T-cell (primary cell): ENCODE data around the gene GGN. TPM values are rescaled to one million over a fixed set of nuclear protein-coding genes. Genes with fewer than 3 reads are reported as not detected.
"Not testable (repeated sequence)": the region's sequence is repeated elsewhere in the genome, so short reads cannot be mapped to it uniquely, and the experiment has no call there.

Experiments
- ATAC-seq, 4 experiments: fragments of 200-7000 bp in 3 of 4; fragments of 150-1000 bp in 1 of 4; cut with Tn5 transposase; replicated peaks in 1 of 4; 1 replicate in 3 of 4; 2 replicates in 1 of 4; pipeline ENCODE4 v1.10.0; 2021; ENCODE audit warnings: moderate library complexity in 3 of 4, mild to moderate bottlenecking in 2 of 4, moderate number of reproducible peaks in 1 of 4
- CTCF ChIA-PET, 2 donors: fragments of 300-600 bp; sonication (Branson Sonifier 250); formaldehyde crosslinking; loops; one replicate each; lab custom pipeline; 2022; ENCODE audit warnings: antibody characterized with exemption in 2 of 2; lab: Charles Lee
- POLR2A ChIA-PET, 2 donors: fragments of 300-600 bp; sonication (Branson Sonifier 250); formaldehyde crosslinking; loops; one replicate each; lab custom pipeline; 2022; ENCODE audit warnings: antibody characterized with exemption in 2 of 2; lab: Charles Lee
- DNase-seq, 35 experiments: peaks; one replicate each; pipeline versions ENCODE4 v3.0.0 to v3.0.0-alpha.2; 2013 to 2023
- H3K27ac ChIP-seq: one replicate; pipeline ENCODE4 v1.5.1; 2013; ENCODE audit warnings: low read length
- H3K27me3 ChIP-seq, 2 experiments: replicated peaks in 1 of 2; 1 replicate in 1 of 2; 2 replicates in 1 of 2; pipeline versions ENCODE4 v1.6.1 to v1.7.0; 2013; ENCODE audit warnings: low read length in 1 of 2, mixed read lengths in 1 of 2; ENCODE audit not compliant: control insufficient read depth in 2 of 2, insufficient read depth in 2 of 2; ENCODE audit errors: extremely low read depth in 1 of 2
- H3K36me3 ChIP-seq, 2 donors: 1 replicate in 1 of 2; 2 replicates in 1 of 2; pipeline versions ENCODE4 v1.6.1 to v1.7.0; 2013; ENCODE audit warnings: low read length in 1 of 2; ENCODE audit not compliant: control insufficient read depth in 2 of 2, insufficient read depth in 1 of 2; ENCODE audit errors: extremely low read depth in 1 of 2
- H3K4me1 ChIP-seq, 2 experiments: 1 replicate in 1 of 2; 2 replicates in 1 of 2; pipeline versions ENCODE4 v1.6.1 to v1.7.0; 2013; ENCODE audit warnings: low read length in 2 of 2, mixed read lengths in 1 of 2; ENCODE audit not compliant: insufficient read depth in 2 of 2, control insufficient read depth in 1 of 2; ENCODE audit errors: extremely low read depth in 1 of 2
- H3K4me3 ChIP-seq, 2 donors: 1 replicate in 1 of 2; 2 replicates in 1 of 2; pipeline versions ENCODE4 v1.5.1 to v1.7.0; 2013; ENCODE audit warnings: mild to moderate bottlenecking in 2 of 2, low read length in 1 of 2, moderate library complexity in 1 of 2; ENCODE audit not compliant: control insufficient read depth in 1 of 2; ENCODE audit errors: extremely low read depth in 1 of 2
- H3K9me3 ChIP-seq: 2 replicates; pipeline ENCODE4 v1.7.0; 2013
- H3K27ac Mint-ChIP-seq, 2 donors: one replicate each; pipeline ENCODE4 v1.8.0; 2020 to 2021; ENCODE audit warnings: mild to moderate bottlenecking in 2 of 2, mixed read lengths in 2 of 2
- H3K27me3 Mint-ChIP-seq, 2 donors: one replicate each; pipeline ENCODE4 v1.8.0; 2021 to 2022; ENCODE audit warnings: mixed read lengths in 2 of 2
- H3K36me3 Mint-ChIP-seq: one replicate; pipeline ENCODE4 v1.8.0; 2021; ENCODE audit warnings: mixed read lengths
- H3K4me1 Mint-ChIP-seq, 3 donors: one replicate each; pipeline ENCODE4 v1.8.0; 2020 to 2022; ENCODE audit warnings: mixed read lengths in 3 of 3, mild to moderate bottlenecking in 1 of 3
- H3K4me3 Mint-ChIP-seq, 3 donors: one replicate each; pipeline ENCODE4 v1.8.0; 2020 to 2022; ENCODE audit warnings: mild to moderate bottlenecking in 3 of 3, mixed read lengths in 3 of 3, moderate library complexity in 3 of 3
- H3K9me3 Mint-ChIP-seq, 3 donors: one replicate each; pipeline ENCODE4 v1.8.0; 2020 to 2022; ENCODE audit warnings: mixed read lengths in 3 of 3
- WGBS: methylation state at CpG from one replicate; pipeline ENCODE4 v1.1.5; 2013; ENCODE audit warnings: missing lambda C conversion rate; ENCODE audit not compliant: insufficient coverage; 5-methylcytosine and 5-hydroxymethylcytosine counted together
- total RNA-seq, 35 experiments: library from RNA in 6 of 35; stranded (reverse) in 6 of 35; fragments of 120-200 nt in 1 of 35; gene quantifications; one replicate each; pipeline versions ENCODE4 v1.2.1 to v1.2.4 and lab custom pipeline; 2013 to 2026

GGN gene
- total RNA-seq, 5 donors from 2014 or later (not counting 1 experiment from before 2014, with no cell fraction given): 0.18 to 0.60 (median 0.31) TPM; not detected in 1

GRCh38 chr19:38369584-38369983 is 18.2 kb downstream of the GGN start:
- no peak overlapping the region for H3K27ac Mint-ChIP-seq

GRCh38 chr19:38367041-38367440 is 20.8 kb downstream of the GGN start:
- H3K27me3 ChIP-seq: peaks cover 0 to 54% of the 10 kb centered on the region in 2 experiments
- no peak overlapping the region for H3K27ac Mint-ChIP-seq
- H3K4me3 Mint-ChIP-seq: no peak overlapping the region
- ChIA-PET POLR2A (interaction anchor here in 1 of 2 donors (0.5 kb wide), 1 partner anchor 1403 kb away, joined by 3 read pairs; no protein-coding TSS in a partner anchor), CTCF (no interaction called here)
- peaks cover 0 to 6% (median 0%) of the 10 kb centered on the region in 3 donors for H3K4me1 Mint-ChIP-seq
- DNase-seq: no peak
- H3K9me3 Mint-ChIP-seq: no peaks in the 10 kb centered on the region
- peaks cover 4 to 13% of the 10 kb centered on the region in 2 experiments for H3K4me1 ChIP-seq
- H3K27me3 Mint-ChIP-seq: peaks cover 14 to 19% of the 10 kb centered on the region in 2 donors
- no peak for ATAC-seq
- H3K4me3 ChIP-seq: no peak overlapping the region
- H3K27ac ChIP-seq: no peak overlapping the region
- H3K36me3 Mint-ChIP-seq: no peaks in the 10 kb centered on the region
- WGBS: 89% methylated on average over 12 of the region's 12 CpGs
- no peaks in the 10 kb centered on the region for H3K9me3 ChIP-seq
- H3K36me3 ChIP-seq: no peaks in the 10 kb centered on the region

More at GRCh38 chr19:38369584-38369983, 18.2 kb downstream of the GGN start:
- H3K36me3 ChIP-seq: no peaks in the 10 kb centered on the region
- H3K27me3 ChIP-seq: peaks cover 0 to 44% of the 10 kb centered on the region in 2 experiments
- H3K36me3 Mint-ChIP-seq: peaks cover under 1% of the 10 kb centered on the region
- no peak overlapping the region for H3K4me3 Mint-ChIP-seq
- DNase-seq (no peak), ATAC-seq (no peak)
- no peak overlapping the region for H3K27ac ChIP-seq
- H3K27me3 Mint-ChIP-seq: peaks cover 14 to 19% of the 10 kb centered on the region in 2 donors
- CTCF ChIA-PET: no interaction called here
- WGBS: 80% methylated on average over 2 of the region's 2 CpGs
- POLR2A ChIA-PET: interaction anchor here in 1 of 2 donors (0.7 kb wide), 1 partner anchor 532 kb away, joined by 5 read pairs; no protein-coding TSS in a partner anchor
- peaks cover 4 to 7% (median 5%) of the 10 kb centered on the region in 3 donors for H3K4me1 Mint-ChIP-seq
- no peak overlapping the region for H3K4me3 ChIP-seq
- no peaks in the 10 kb centered on the region for H3K9me3 ChIP-seq
- no peaks in the 10 kb centered on the region for H3K9me3 Mint-ChIP-seq
- H3K4me1 ChIP-seq: peaks cover 3 to 7% of the 10 kb centered on the region in 2 experiments

DNA sequence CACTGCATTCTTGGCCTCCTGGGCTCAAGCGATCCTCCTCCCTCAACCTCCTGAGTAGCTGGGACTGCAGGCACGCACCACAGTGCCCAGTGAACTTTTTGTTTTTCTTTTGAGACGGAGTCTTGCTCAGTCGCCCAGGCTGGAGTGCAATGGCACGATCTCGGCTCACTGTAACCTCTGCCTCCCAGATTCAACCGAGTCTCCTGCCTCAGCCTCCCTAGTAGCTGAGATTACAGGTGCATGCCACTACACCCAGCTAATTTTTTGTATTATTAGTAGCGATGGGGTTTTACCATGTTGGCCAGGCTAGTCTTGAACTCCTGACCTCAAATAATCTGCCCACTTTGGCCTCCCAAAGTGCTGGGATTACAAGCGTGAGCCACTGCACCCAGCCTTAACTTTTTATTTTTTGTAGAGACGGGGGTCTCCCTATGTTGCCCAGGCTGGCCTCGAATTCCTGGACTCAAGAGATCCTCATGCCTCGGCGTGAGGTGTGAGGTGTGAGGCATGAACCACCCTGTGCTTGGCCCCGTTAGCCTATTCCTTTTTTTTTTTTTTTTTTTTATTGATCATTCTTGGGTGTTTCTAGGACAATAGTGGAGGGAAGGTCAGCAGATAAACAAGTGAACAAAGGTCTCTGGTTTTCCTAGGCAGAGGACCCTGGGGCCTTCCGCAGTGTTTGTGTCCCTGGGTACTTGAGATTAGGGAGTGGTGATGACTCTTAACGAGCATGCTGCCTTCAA is 24.7 kb downstream of the GGN start:
- Mint-ChIP-seq H3K27me3 (peaks cover 12 to 25% of the 10 kb centered on the region in 2 donors), H3K4me3 (peak overlapping the region; percentile 39 to 80 (median 57)), H3K4me1 (peaks cover 7 to 17% (median 14%) of the 10 kb centered on the region in 3 donors)
- WGBS: 70% methylated on average over 2 of the region's 16 CpGs
- CTCF ChIA-PET, H3K9me3 ChIP-seq, ATAC-seq, H3K36me3 ChIP-seq, POLR2A ChIA-PET, DNase-seq, H3K36me3 Mint-ChIP-seq, H3K9me3 Mint-ChIP-seq, H3K27ac ChIP-seq, H3K27ac Mint-ChIP-seq: not testable (repeated sequence)
- peaks cover 6 to 23% of the 10 kb centered on the region in 2 experiments for H3K4me1 ChIP-seq
- H3K4me3 ChIP-seq: peak overlapping the region; percentile 63 to 80
- peaks cover 0 to 71% of the 10 kb centered on the region in 2 experiments for H3K27me3 ChIP-seq

- WGBS: 3% methylated on average over 60 of the region's 68 CpGs
- peak; percentile 64 to 67 (median 65) for ATAC-seq
- ChIA-PET CTCF (interaction anchor here (0.6 kb wide), 2 partner anchors 437 to 921 kb away, joined by 3 read pairs; no protein-coding TSS in a partner anchor), POLR2A (no interaction called here)
- Histone ChIP-seq H3K27ac (no peak overlapping the region), H3K9me3 (no peaks in the 10 kb centered on the region), H3K4me3 (peak overlapping the region; percentile 63 to 80), H3K4me1 (peaks cover 6 to 23% of the 10 kb centered on the region in 2 experiments), H3K36me3 (no peaks in the 10 kb centered on the region), H3K27me3 (peaks cover 0 to 63% of the 10 kb centered on the region in 2 experiments)
- Mint-ChIP-seq H3K4me1 (peaks cover 7 to 17% (median 14%) of the 10 kb centered on the region in 3 donors), H3K36me3 (no peaks in the 10 kb centered on the region), H3K27me3 (peaks cover 12 to 19% of the 10 kb centered on the region in 2 donors), H3K4me3 (peak overlapping the region; percentile 80 to 82 (median 81)), H3K27ac (no peak overlapping the region), H3K9me3 (no peaks in the 10 kb centered on the region)
- peak in 29 of 35 experiments; percentile 15 to 63 (median 38) for DNase-seq
These were observed 25.5 kb downstream of the GGN start for GRCh38 chr19:38362076-38362945.

DNA sequence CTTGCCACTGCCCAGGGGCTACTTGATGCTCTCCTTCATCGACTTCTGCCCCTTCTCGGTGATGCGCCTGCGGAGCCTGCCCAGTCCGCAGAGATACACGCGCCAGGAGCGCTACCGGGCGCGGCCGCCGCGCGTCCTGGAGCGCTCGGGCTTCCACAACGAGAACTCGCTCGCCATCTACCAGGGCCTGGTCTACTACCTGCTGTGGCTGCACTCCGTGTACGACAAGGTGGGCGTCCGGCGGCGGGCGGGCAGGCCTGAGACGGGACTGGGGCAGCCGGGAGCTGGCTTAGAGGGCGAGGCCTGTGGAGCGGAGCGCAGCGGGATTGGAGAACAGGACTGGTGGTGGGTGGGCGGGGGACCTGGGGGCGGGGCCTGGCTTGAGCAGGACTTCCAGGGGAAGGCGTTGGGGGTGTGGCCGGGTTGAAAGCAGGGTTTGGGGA is 26.2 kb downstream of the GGN start:
- peak in 28 of 35 experiments; percentile 8 to 66 (median 32) for DNase-seq
- peak overlapping the region; percentile 80 to 82 (median 81) for H3K4me3 Mint-ChIP-seq
- CTCF ChIA-PET: interaction anchor here (0.6 kb wide), 2 partner anchors 438 to 920 kb away, joined by 3 read pairs; no protein-coding TSS in a partner anchor
- peaks cover 7 to 17% (median 14%) of the 10 kb centered on the region in 3 donors for H3K4me1 Mint-ChIP-seq
- Histone ChIP-seq H3K4me1 (peaks cover 6 to 23% of the 10 kb centered on the region in 2 experiments), H3K27me3 (peaks cover 0 to 60% of the 10 kb centered on the region in 2 experiments), H3K27ac (no peak overlapping the region), H3K4me3 (peak overlapping the region; percentile 52 to 63), H3K36me3 (no peaks in the 10 kb centered on the region), H3K9me3 (no peaks in the 10 kb centered on the region)
- whole genome bisulfite sequencing: under 1% methylated on average over 34 of the region's 37 CpGs
- no peaks in the 10 kb centered on the region for H3K36me3 Mint-ChIP-seq
- H3K9me3 Mint-ChIP-seq: no peaks in the 10 kb centered on the region
- H3K27ac Mint-ChIP-seq: no peak overlapping the region
- peaks cover 12 to 19% of the 10 kb centered on the region in 2 donors for H3K27me3 Mint-ChIP-seq
- peak; percentile 64 to 81 (median 74) for ATAC-seq
- POLR2A ChIA-PET: no interaction called here
